H1 (cell line): ENCODE results near the gene DRAM2. TPM values are rescaled to one million over a fixed set of nuclear protein-coding genes. Genes with fewer than 3 reads are reported as not detected.

Experiments used
- CTCF ChIA-PET: fragments of 300-600 bp; sonication (Branson Sonifier 250); formaldehyde crosslinking; loops from one replicate; lab custom pipeline; 2021; ENCODE audit not compliant: partially characterized antibody; lab: Charles Lee
- POLR2A ChIA-PET: fragments of 300-600 bp; sonication (Branson Sonifier 250); formaldehyde crosslinking; loops from one replicate; lab custom pipeline; 2021; ENCODE audit warnings: inconsistent platforms; ENCODE audit not compliant: partially characterized antibody; lab: Charles Lee
- DNase-seq, 2 experiments: peaks; one replicate each; pipeline versions ENCODE4 v3.0.0 to v3.0.0-alpha.2; 2010 to 2022; ENCODE audit warnings: low spot score in 2 of 2, low read depth in 1 of 2, mixed read lengths in 1 of 2
- FAIRE-seq: peaks from 2 replicates; lab custom pipeline; 2011; peaks lifted over from hg19 to GRCh38; lab: Jason Lieb, UNC
- H2AFZ ChIP-seq: 2 replicates; pipeline ENCODE4 v1.8.1; 2012; ENCODE audit warnings: low read length, inconsistent platforms
- H2AK5ac ChIP-seq: 2 replicates; pipeline ENCODE4 v1.6.1; 2013; ENCODE audit warnings: low read depth, low read length
- H2BK120ac ChIP-seq: replicated peaks from 2 replicates; pipeline ENCODE3; 2013; ENCODE audit warnings: low read depth, low read length, inconsistent platforms
- H2BK12ac ChIP-seq: 2 replicates; pipeline ENCODE4 v1.6.1; 2013; ENCODE audit warnings: low read depth, low read length
- H2BK15ac ChIP-seq: 2 replicates; pipeline ENCODE4 v1.6.1; 2013; ENCODE audit warnings: low read length
- H2BK20ac ChIP-seq: 2 replicates; pipeline ENCODE4 v1.6.1; 2013; ENCODE audit warnings: low read length
- H2BK5ac ChIP-seq: 2 replicates; pipeline ENCODE4 v1.6.1; 2013; ENCODE audit warnings: low read depth, low read length
- H3K14ac ChIP-seq: 2 replicates; pipeline ENCODE4 v1.6.1; 2013; ENCODE audit warnings: inconsistent platforms; ENCODE audit not compliant: insufficient read length
- H3K18ac ChIP-seq: 2 replicates; pipeline ENCODE4 v1.6.1; 2013; ENCODE audit warnings: low read length; ENCODE audit errors: extremely low read depth
- H3K23ac ChIP-seq: 2 replicates; pipeline ENCODE4 v1.6.1; 2013; ENCODE audit warnings: inconsistent platforms; ENCODE audit not compliant: insufficient read length
- H3K23me2 ChIP-seq: 2 replicates; pipeline ENCODE4 v1.6.1; 2013; ENCODE audit warnings: low read depth, low read length
- H3K27ac ChIP-seq: 2 replicates; pipeline ENCODE4 v1.6.1; 2011; ENCODE audit warnings: low read depth, low read length, inconsistent platforms
- H3K27me3 ChIP-seq, 4 experiments: replicated peaks in 1 of 4; 1 replicate in 1 of 4; 2 replicates in 3 of 4; pipeline versions ENCODE4 v1.6.1 to v1.8.1; 2011 to 2013; ENCODE audit warnings: low read length in 3 of 4, mild to moderate bottlenecking in 3 of 4, inconsistent platforms in 2 of 4, mixed read lengths in 2 of 4, moderate library complexity in 1 of 4; ENCODE audit not compliant: control insufficient read depth in 3 of 4, insufficient read depth in 3 of 4; ENCODE audit errors: extremely low read depth in 1 of 4
- H3K36me3 ChIP-seq, 4 experiments: 2 replicates each; pipeline versions ENCODE4 v1.6.1 to v1.8.1; 2011 to 2013; ENCODE audit warnings: mild to moderate bottlenecking in 4 of 4, low read length in 3 of 4, moderate library complexity in 2 of 4, control low read depth in 1 of 4, inconsistent platforms in 1 of 4; ENCODE audit not compliant: insufficient read depth in 4 of 4, control insufficient read depth in 2 of 4
- H3K4ac ChIP-seq: replicated peaks from 2 replicates; pipeline ENCODE3; 2013; ENCODE audit warnings: low read length, low read depth, mixed read lengths, inconsistent platforms; ENCODE audit not compliant: insufficient read length
- H3K4me1 ChIP-seq, 4 experiments: replicated peaks in 1 of 4; 1 replicate in 1 of 4; 2 replicates in 3 of 4; pipeline versions ENCODE4 v1.6.1 to v1.8.1; 2011 to 2013; ENCODE audit warnings: low read length in 3 of 4, inconsistent platforms in 2 of 4, mixed read lengths in 1 of 4; ENCODE audit not compliant: insufficient read depth in 4 of 4, control insufficient read depth in 3 of 4
- H3K4me2 ChIP-seq, 2 experiments: 2 replicates each; pipeline versions ENCODE4 v1.6.1 to v1.8.1; 2011 to 2013; ENCODE audit warnings: low read depth in 2 of 2, low read length in 2 of 2, control low read depth in 1 of 2, inconsistent platforms in 1 of 2, mild to moderate bottlenecking in 1 of 2; ENCODE audit not compliant: insufficient read depth in 1 of 2
- H3K4me3 ChIP-seq, 4 experiments: fragments of 200-600, 300-600 bp in 1 of 4; sonication (generic), shearing (Covaris generic), sonication (Bioruptor Twin) in 1 of 4; 2 replicates each; pipeline versions ENCODE4 v1.5.1 to v1.8.1; 2011 to 2016; ENCODE audit warnings: low read length in 4 of 4, low read depth in 3 of 4, control low read depth in 2 of 4, inconsistent platforms in 2 of 4, mild to moderate bottlenecking in 2 of 4, mixed read lengths in 1 of 4, moderate library complexity in 1 of 4; ENCODE audit not compliant: insufficient read depth in 2 of 4; ENCODE audit errors: extremely low read depth in 1 of 4
- H3K56ac ChIP-seq: replicated peaks from 2 replicates; pipeline ENCODE3; 2013; ENCODE audit warnings: low read depth, mild to moderate bottlenecking, mixed read lengths, low read length, inconsistent platforms; ENCODE audit not compliant: insufficient read length
- H3K79me1 ChIP-seq: 2 replicates; pipeline ENCODE4 v1.6.1; 2013; ENCODE audit warnings: low read depth, low read length, control low read depth
- H3K79me2 ChIP-seq, 2 experiments: 2 replicates each; pipeline versions ENCODE4 v1.6.1 to v1.8.1; 2012 to 2013; ENCODE audit warnings: low read length in 2 of 2, mild to moderate bottlenecking in 2 of 2, inconsistent platforms in 1 of 2; ENCODE audit not compliant: insufficient read depth in 2 of 2, control insufficient read depth in 1 of 2
- H3K9ac ChIP-seq, 4 experiments: replicated peaks in 1 of 4; 1 replicate in 1 of 4; 2 replicates in 3 of 4; pipeline versions ENCODE4 v1.6.1 to v1.8.1; 2011 to 2013; ENCODE audit warnings: low read depth in 3 of 4, low read length in 3 of 4, control low read depth in 2 of 4, mild to moderate bottlenecking in 2 of 4, moderate library complexity in 2 of 4, inconsistent platforms in 1 of 4; ENCODE audit errors: extremely low read depth in 1 of 4
- H3K9me3 ChIP-seq, 2 experiments: 2 replicates each; pipeline versions ENCODE4 v1.6.1 to v1.8.1; 2012 to 2013; ENCODE audit warnings: mild to moderate bottlenecking in 2 of 2, moderate library complexity in 2 of 2, control low read depth in 1 of 2, inconsistent platforms in 1 of 2, low read depth in 1 of 2, low read length in 1 of 2, mixed read lengths in 1 of 2; ENCODE audit not compliant: insufficient read depth in 2 of 2
- H4K20me1 ChIP-seq, 2 experiments: replicated peaks in 1 of 2; 2 replicates each; pipeline versions ENCODE3 to v1.8.1; 2011 to 2013; ENCODE audit warnings: inconsistent platforms in 2 of 2, low read length in 2 of 2, mild to moderate bottlenecking in 1 of 2; ENCODE audit not compliant: insufficient read depth in 2 of 2, control insufficient read depth in 1 of 2
- H4K5ac ChIP-seq: 2 replicates; pipeline ENCODE4 v1.6.1; 2013; ENCODE audit warnings: low read length, low read depth, mixed read lengths, inconsistent platforms; ENCODE audit not compliant: insufficient read length
- H4K8ac ChIP-seq: 2 replicates; pipeline ENCODE4 v1.8.0; 2013; ENCODE audit warnings: mild to moderate bottlenecking, moderate library complexity, low read length, inconsistent platforms; ENCODE audit not compliant: insufficient read depth; ENCODE audit errors: extremely low read depth
- H4K91ac ChIP-seq: replicated peaks from 2 replicates; pipeline ENCODE3; 2013; ENCODE audit warnings: low read length, mixed read lengths, inconsistent platforms; ENCODE audit not compliant: insufficient read length
- CEBPB ChIP-seq: IDR thresholded peaks from 2 replicates; pipeline ENCODE4 v1.6.1; 2012; ENCODE audit warnings: low read depth, low read length
- POLR2A ChIP-seq, 2 experiments: IDR thresholded peaks; 1 replicate in 1 of 2; 2 replicates in 1 of 2; pipeline ENCODE4 v1.6.1; 2011; ENCODE audit warnings: low read depth in 2 of 2, low read length in 2 of 2, mild to moderate bottlenecking in 2 of 2; ENCODE audit errors: control extremely low read depth in 1 of 2
- WGBS, 2 experiments: shearing (Covaris generic) in 1 of 2; methylation state at CpG; one replicate each; pipeline versions ENCODE4 v1.1.6 to v1.1.7; 2013 to 2015; ENCODE audit warnings: low lambda C conversion rate in 2 of 2, mixed read lengths in 2 of 2, inconsistent platforms in 1 of 2, low coverage in 1 of 2, missing lambda C conversion rate in 1 of 2; ENCODE audit not compliant: insufficient replicate concordance in 2 of 2, insufficient coverage in 1 of 2, insufficient read length in 1 of 2; ENCODE audit errors: extremely low coverage in 1 of 2, missing lambda C conversion rate in 1 of 2; 5-methylcytosine and 5-hydroxymethylcytosine counted together
- polyA plus RNA-seq, 7 experiments: library from polyadenylated mRNA; depleted of rRNA in 3 of 7; stranded (reverse) in 5 of 7; unstranded in 2 of 7; fragments of >200 nt in 5 of 7; fragments of 200-250 nt in 2 of 7; gene quantifications; 1 replicate in 5 of 7; 2 replicates in 1 of 7; 4 replicates in 1 of 7; pipeline versions ENCODE4 v1.2.1 to v1.2.3, GENCODE V29; 2011 to 2013; ENCODE audit warnings: missing spikeins in 2 of 7, mixed read lengths in 2 of 7
- total RNA-seq: library from RNA; stranded (reverse); fragmentation: NEBNext Ultra II Directional; extraction: Animal tissue kit (Norgen Biotek cat#: 25700); gene quantifications from 2 replicates; pipeline ENCODE4 v1.2.1, GENCODE V29; 2021
- TF ChIP-seq, protein P1 (sequence below): IDR thresholded peaks from 2 replicates; pipeline ENCODE4 v1.6.1; 2012; ENCODE audit warnings: inconsistent platforms

DRAM2 gene
- total and polyA plus RNA-seq, 2 of the 8 experiments (the other 6 are each of a cell fraction or from before 2014, with no cell fraction given): 35.2 to 68.2 TPM

- H4K91ac ChIP-seq: no peak overlapping the region
- H2BK5ac ChIP-seq: no peak overlapping the region
- H3K27me3 ChIP-seq: no peaks in the 10 kb centered on the region
- TF ChIP-seq, protein P1, sequence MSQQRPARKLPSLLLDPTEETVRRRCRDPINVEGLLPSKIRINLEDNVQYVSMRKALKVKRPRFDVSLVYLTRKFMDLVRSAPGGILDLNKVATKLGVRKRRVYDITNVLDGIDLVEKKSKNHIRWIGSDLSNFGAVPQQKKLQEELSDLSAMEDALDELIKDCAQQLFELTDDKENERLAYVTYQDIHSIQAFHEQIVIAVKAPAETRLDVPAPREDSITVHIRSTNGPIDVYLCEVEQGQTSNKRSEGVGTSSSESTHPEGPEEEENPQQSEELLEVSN: no peak
- TF ChIP-seq CEBPB (peak; percentile 70), POLR2A (IDR thresholded peaks at IDR 0.05; ENCODE audit: control extremely low read depth in 1 of 2, low read depth in 2 of 2, low read length in 2 of 2) (no peak)
- TF ChIP-seq, all 59 proteins: peak for 1
- Histone ChIP-seq H3K4me2 (no peak overlapping the region), H3K18ac (no peak overlapping the region), H3K4ac (no peak overlapping the region), H4K8ac (no peak overlapping the region), H3K4me1 (no peaks in the 10 kb centered on the region), H3K4me3 (no peak overlapping the region), H3K36me3 (peaks cover 0 to 14% (median 0%) of the 10 kb centered on the region in 4 experiments; a peak in 1 of 8 replicates), H4K20me1 (peaks cover 0 to 2% of the 10 kb centered on the region in 2 experiments), H3K79me1 (no peaks in the 10 kb centered on the region), H3K27ac (no peak overlapping the region), H2BK15ac (no peak overlapping the region), H3K23me2 (no peaks in the 10 kb centered on the region), H2BK120ac (no peak overlapping the region), H3K14ac (no peak overlapping the region), H3K23ac (no peak overlapping the region), H3K9me3 (no peaks in the 10 kb centered on the region), H2BK20ac (no peak overlapping the region), H2AFZ (no peak overlapping the region), H2BK12ac (no peak overlapping the region), H2AK5ac (no peak overlapping the region), H4K5ac (no peak overlapping the region), H3K56ac (no peak overlapping the region), H3K9ac (no peak overlapping the region), H3K79me2 (no peaks in the 10 kb centered on the region)
- ChIA-PET CTCF (interaction anchor here (0.8 kb wide), 1 partner anchor 130 kb away, joined by 4 read pairs; no protein-coding TSS in a partner anchor), POLR2A (interaction anchor here (1.6 kb wide), 1 partner anchor 16 kb away, joined by 4 read pairs; no protein-coding TSS in a partner anchor)
- FAIRE-seq: no peak
- 95% methylated on average over 3 of the region's 3 CpGs; no CpG with 5 or more reads in 1 of the 2 experiments for WGBS, 2 experiments
- no peak for DNase-seq
These were observed 35.5 kb upstream of the DRAM2 start for GRCh38 chr1:111175349-111175748.
